Heart left ventricle (tissue), 16 donors: ENCODE measurements around the gene GPR84. TPM values are rescaled to one million over a fixed set of nuclear protein-coding genes. Genes with fewer than 3 reads are reported as not detected.

ENCODE experiments used
- ATAC-seq, 4 donors: fragments of 200-7000 bp; cut with Tn5 transposase; one replicate each; pipeline ENCODE4 v1.9.1; 2020 to 2022; ENCODE audit warnings: moderate library complexity in 4 of 4, mild to moderate bottlenecking in 3 of 4, moderate number of reproducible peaks in 1 of 4
- DNase-seq, 5 donors: peaks; one replicate each; pipeline ENCODE4 v3.0.0-alpha.2; 2020
- H3K27ac ChIP-seq, 12 donors: fragments of 200-600 bp; sonication (generic) in 4 of 12; one replicate each; pipeline versions ENCODE4 v1.5.0 to v1.8.0; 2016 to 2022; ENCODE audit warnings: mild to moderate bottlenecking in 2 of 12
- H3K27me3 ChIP-seq, 9 donors: fragments of 200-600 bp; sonication (generic) in 2 of 9; one replicate each; pipeline versions ENCODE4 v1.5.1 to v1.8.0; 2016 to 2022; ENCODE audit warnings: mild to moderate bottlenecking in 3 of 9
- H3K36me3 ChIP-seq, 9 donors: fragments of 200-600 bp; sonication (generic) in 2 of 9; one replicate each; pipeline versions ENCODE4 v1.5.0 to v1.8.0; 2018 to 2022; ENCODE audit warnings: mild to moderate bottlenecking in 2 of 9
- H3K4me1 ChIP-seq, 12 donors: fragments of 200-600 bp; sonication (generic) in 4 of 12; one replicate each; pipeline versions ENCODE4 v1.5.0 to v1.8.0; 2016 to 2022; ENCODE audit warnings: mild to moderate bottlenecking in 3 of 12
- H3K4me3 ChIP-seq, 12 donors: fragments of 200-600 bp; sonication (generic) in 4 of 12; one replicate each; pipeline versions ENCODE4 v1.5.0 to v1.8.0; 2017 to 2022; ENCODE audit warnings: mild to moderate bottlenecking in 9 of 12, moderate library complexity in 4 of 12
- H3K9me3 ChIP-seq, 12 donors: fragments of 200-600 bp; sonication (generic) in 4 of 12; one replicate each; pipeline versions ENCODE4 v1.5.0 to v1.8.0; 2016 to 2022; ENCODE audit warnings: mild to moderate bottlenecking in 1 of 12
- CTCF ChIP-seq, 12 donors: fragments of 200-600 bp; sonication (generic) in 4 of 12; IDR thresholded peaks; one replicate each; pipeline versions ENCODE4 v1.5.0 to v1.8.0; 2018 to 2022; ENCODE audit warnings: antibody characterized with exemption in 12 of 12, mild to moderate bottlenecking in 5 of 12
- POLR2A ChIP-seq, 2 donors: fragments of 450-650 bp; IDR thresholded peaks; one replicate each; pipeline ENCODE4 v1.6.1; 2017; ENCODE audit warnings: antibody characterized with exemption in 2 of 2, mild to moderate bottlenecking in 2 of 2, moderate library complexity in 2 of 2
- WGBS, 4 donors: extraction: QIAGEN DNeasy Blood & Tissue Kit in 2 of 4; methylation state at CpG; one replicate each; pipeline versions ENCODE4 v1.1.5 to v1.1.7; 2013 to 2018; 5-methylcytosine and 5-hydroxymethylcytosine counted together
- intact Hi-C, 10 donors: fragments of 100-400 bp; cut with DNase I; formaldehyde crosslinking; loops; one replicate each; pipeline versions ENCODE4 v1.11.1 to v1.14.2; 2022
- polyA plus RNA-seq, 2 donors: library from polyadenylated mRNA; stranded (reverse); fragments of 200-250 nt; gene quantifications; one replicate each; pipeline ENCODE4 v1.2.3, GENCODE V29; 2013
- total RNA-seq, 9 donors: library from RNA; depleted of rRNA in 2 of 9; stranded (reverse); fragments of >200 nt in 2 of 9; fragmentation: NEBNext Ultra II Directional in 3 of 9; extraction: Animal tissue kit (Norgen Biotek cat#: 25700) in 3 of 9; gene quantifications; one replicate each; pipeline versions ENCODE4 v1.1.0 to v1.2.4, GENCODE V29; 2016 to 2023
- donor health status: ischemic (EF 13 %, LVEDD 7.1; RV severe dilation, severe dysfunction).
- donor health status: healthy with polysubstance abuse.
- donor health status: DM: no; HTN: yes; CAD: no.
- donor health status: DM: no; HTN: no; CAD: no.
- donor health status: ischemic (EF 25% LVEDD 6.9; RV normal size, moderate dysfunction).
- donor health status: ischemic (EF 25% LVEDD 5.7; RV mildly dilated, moderate dysfunction).
- donor health status: healthy.
- donor health status: DM: yes; HTN: yes; CAD: no.
- donor health status: ischemic (EF 35%, LVEDD 5.7; RV mildly dilated, moderate dysfunction).
- donor health status: nonischemic (EF 11% LVEDD 7.7; RV severe dilation, severe dysfunction).
- donor health status: DM: yes; HTN: yes; CAD: no.
- donor health status: PGD.
- donor health status: ischemic (EF 29% LVEDD 5.4; RV normal size, mild dysfunction).
- donor health status: nonischemic (EF 23%, LVEDD 6.1; RV moderate dilation, normal function).

GPR84 gene
- total and polyA plus RNA-seq, 11 donors: 0.21 to 4.4 (median 0.37) TPM; not detected in 6

DNA sequence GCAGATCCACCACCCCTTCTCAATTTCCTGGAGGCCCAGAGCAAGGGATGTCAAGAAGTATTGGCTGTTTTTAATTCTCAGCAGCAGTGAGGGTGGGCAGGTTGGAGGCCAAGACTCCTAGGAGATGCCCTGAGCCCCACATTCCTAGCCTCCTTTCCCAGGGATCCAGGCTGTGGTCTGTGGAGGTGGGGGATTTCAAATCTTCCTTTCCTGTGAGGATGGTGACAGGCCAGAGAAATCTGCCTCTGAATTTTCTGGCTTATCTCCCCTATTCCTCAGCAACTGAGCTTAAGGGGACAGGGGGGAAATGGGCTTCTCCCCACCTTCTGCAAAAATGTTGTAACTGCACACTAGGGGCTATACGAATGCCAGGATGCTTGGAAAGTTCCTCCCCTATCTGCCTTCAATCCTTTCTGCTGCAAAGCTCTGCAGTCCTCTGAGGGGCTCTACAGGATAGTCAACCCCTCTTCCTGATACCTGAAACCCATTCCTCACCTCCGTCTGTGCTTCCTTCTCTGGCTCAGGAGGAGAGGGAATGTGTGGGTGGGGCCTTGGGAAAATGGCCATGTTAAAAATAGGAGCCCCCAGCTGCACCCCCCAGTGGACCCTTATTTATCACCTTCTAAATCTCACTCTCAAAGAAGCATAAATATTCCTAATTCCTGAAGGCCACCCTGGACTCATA lies 6.6 kb downstream of the GPR84 start:
- TF ChIP-seq POLR2A (IDR thresholded peaks at IDR 0.05): no peak
- no peak for TF ChIP-seq CTCF (IDR thresholded peaks at IDR 0.05)
- intact Hi-C loops: loop anchor here in 5 of 10 donors (2.0 to 10.0 kb wide), 6 partner anchors 33 to 140 kb away; partner anchors contain the start of genes CBX5 (in 2 of the 5), COPZ1 (in 2 of the 5) and HNRNPA1 (in 2 of the 5)
- DNase-seq (no peak), ATAC-seq (no peak)
- Histone ChIP-seq H3K36me3 (peaks cover 0 to under 1% (median 0%) of the 10 kb centered on the region in 9 donors), H3K4me1 (peaks cover 0 to 38% (median 19%) of the 10 kb centered on the region in 12 donors), H3K4me3 (peak overlapping the region in 5 of 12 donors; percentile 64 to 86 (median 69)), H3K9me3 (no peaks in the 10 kb centered on the region), H3K27ac (peak overlapping the region in 4 of 12 donors; percentile 85 to 96 (median 92)), H3K27me3 (no peaks in the 10 kb centered on the region)
- WGBS, 4 donors: 54 to 63% (median 56%) methylated on average over 2 of the region's 2 CpGs

GRCh38 chr12:54356951-54357356 lies 7.3 kb downstream of the GPR84 start:
- H3K9me3 ChIP-seq: no peaks in the 10 kb centered on the region
- no peak overlapping the region for H3K4me3 ChIP-seq
- H3K27me3 ChIP-seq: no peaks in the 10 kb centered on the region
- peaks cover 0 to 5% (median 0%) of the 10 kb centered on the region in 9 donors for H3K36me3 ChIP-seq
- intact Hi-C loops: loop anchor here in 5 of 10 donors (5.0 to 10.0 kb wide), 5 partner anchors 65 to 140 kb away; partner anchors contain the start of genes CBX5 (in 2 of the 5) and HNRNPA1 (in 2 of the 5)
- TF ChIP-seq CTCF (IDR thresholded peaks at IDR 0.05): no peak
- no peak for TF ChIP-seq POLR2A (IDR thresholded peaks at IDR 0.05)
- peaks cover 0 to 41% (median 24%) of the 10 kb centered on the region in 12 donors for H3K4me1 ChIP-seq
- H3K27ac ChIP-seq: peak overlapping the region in 1 of 12 donors; percentile 92
- DNase-seq: no peak
- ATAC-seq: no peak
- 85 to 89% (median 89%) methylated on average over 4 of the region's 4 CpGs for WGBS, 4 donors

GRCh38 chr12:54356228-54356627 lies 8.1 kb downstream of the GPR84 start:
- no peaks in the 10 kb centered on the region for H3K9me3 ChIP-seq
- ATAC-seq (no peak), DNase-seq (no peak)
- intact Hi-C loops: loop anchor here in 5 of 10 donors (5.0 to 10.0 kb wide), 5 partner anchors 64 to 139 kb away; partner anchors contain the start of genes CBX5 (in 2 of the 5) and HNRNPA1 (in 2 of the 5)
- H3K4me3 ChIP-seq: no peak overlapping the region
- peaks cover 0 to 48% (median 25%) of the 10 kb centered on the region in 12 donors for H3K4me1 ChIP-seq
- WGBS, 4 donors: 84 to 90% (median 88%) methylated on average over 3 of the region's 3 CpGs
- H3K36me3 ChIP-seq: peaks cover 0 to 12% (median 3%) of the 10 kb centered on the region in 9 donors
- no peak for TF ChIP-seq POLR2A (IDR thresholded peaks at IDR 0.05)
- no peak for TF ChIP-seq CTCF (IDR thresholded peaks at IDR 0.05)
- no peaks in the 10 kb centered on the region for H3K27me3 ChIP-seq
- H3K27ac ChIP-seq: peak overlapping the region in 1 of 12 donors; percentile 52
